ENCODE measurements around the gene BGLAP. TPM values are rescaled to one million over a fixed set of nuclear protein-coding genes. Genes with fewer than 3 reads are reported as not detected.

BGLAP gene
- total and polyA plus RNA-seq, 2 donors from 2014 or later, result 1.7 to 1.8 TPM

DNA sequence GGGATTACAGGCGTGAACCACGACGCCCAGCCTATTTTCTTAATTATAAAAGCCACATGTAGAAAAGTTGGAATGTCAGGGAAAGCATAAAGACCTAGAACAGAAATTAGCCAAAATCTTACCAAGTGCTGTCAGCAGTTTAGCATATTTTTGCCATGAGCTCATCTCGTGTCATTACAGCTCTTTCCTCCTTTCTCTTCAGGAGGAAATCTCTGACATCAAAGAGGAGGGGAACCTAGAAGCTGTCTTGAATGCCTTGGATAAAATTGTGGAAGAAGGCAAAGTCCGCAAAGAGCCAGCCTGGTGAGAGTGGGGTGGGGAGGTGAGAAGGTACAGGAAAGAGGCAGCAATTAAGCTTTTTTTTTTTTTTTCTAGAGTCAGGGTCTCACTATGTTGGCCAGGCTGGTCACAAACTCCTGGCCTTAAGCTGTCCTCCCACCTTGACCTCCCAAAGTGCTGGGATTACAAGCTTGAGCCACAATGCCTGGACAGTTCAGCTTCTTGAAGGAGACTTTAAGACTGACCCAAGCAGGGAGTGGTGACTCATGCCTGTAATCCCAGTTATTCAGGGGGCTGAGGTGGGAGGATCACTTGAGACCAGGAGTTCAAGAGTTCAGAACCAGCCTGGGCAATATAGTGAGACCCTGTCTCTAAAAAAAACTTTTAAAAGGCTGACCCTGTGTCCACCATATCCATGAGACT, 8.4 kb upstream of the BGLAP start:
- no peaks in the 10 kb centered on the region for H3K27me3 ChIP-seq (ENCODE audit: control insufficient read depth, insufficient read depth, low read length)
- intact Hi-C loops (cut with DNase I), result no loop called here
- FAIRE-seq, result no peak
- no peak overlapping the region for H3K4me3 ChIP-seq (ENCODE audit: low read length in 3 of 3)
- no peak overlapping the region for H3K27ac ChIP-seq (ENCODE audit: low read depth in 2 of 2, low read length in 2 of 2)
- TF ChIP-seq, protein P1, sequence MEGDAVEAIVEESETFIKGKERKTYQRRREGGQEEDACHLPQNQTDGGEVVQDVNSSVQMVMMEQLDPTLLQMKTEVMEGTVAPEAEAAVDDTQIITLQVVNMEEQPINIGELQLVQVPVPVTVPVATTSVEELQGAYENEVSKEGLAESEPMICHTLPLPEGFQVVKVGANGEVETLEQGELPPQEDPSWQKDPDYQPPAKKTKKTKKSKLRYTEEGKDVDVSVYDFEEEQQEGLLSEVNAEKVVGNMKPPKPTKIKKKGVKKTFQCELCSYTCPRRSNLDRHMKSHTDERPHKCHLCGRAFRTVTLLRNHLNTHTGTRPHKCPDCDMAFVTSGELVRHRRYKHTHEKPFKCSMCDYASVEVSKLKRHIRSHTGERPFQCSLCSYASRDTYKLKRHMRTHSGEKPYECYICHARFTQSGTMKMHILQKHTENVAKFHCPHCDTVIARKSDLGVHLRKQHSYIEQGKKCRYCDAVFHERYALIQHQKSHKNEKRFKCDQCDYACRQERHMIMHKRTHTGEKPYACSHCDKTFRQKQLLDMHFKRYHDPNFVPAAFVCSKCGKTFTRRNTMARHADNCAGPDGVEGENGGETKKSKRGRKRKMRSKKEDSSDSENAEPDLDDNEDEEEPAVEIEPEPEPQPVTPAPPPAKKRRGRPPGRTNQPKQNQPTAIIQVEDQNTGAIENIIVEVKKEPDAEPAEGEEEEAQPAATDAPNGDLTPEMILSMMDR (IDR thresholded peaks at IDR 0.05; ENCODE audit: borderline replicate concordance, extremely low read depth, insufficient read depth), result no peak
- no peak for DNase-seq
- no peaks in the 10 kb centered on the region for H3K9me3 ChIP-seq (ENCODE audit: control insufficient read depth in 2 of 3, insufficient read depth in 1 of 3, low read length in 3 of 3)
- H3K36me3 ChIP-seq (ENCODE audit: control insufficient read depth in 2 of 3, insufficient read depth in 3 of 3, low read length in 3 of 3), result peaks cover 5 to 33% (median 19%) of the 10 kb centered on the region in 3 donors
- H3K9ac ChIP-seq (ENCODE audit: low read length in 3 of 3), result no peak overlapping the region
- H3K4me1 ChIP-seq (ENCODE audit: control insufficient read depth in 2 of 3, insufficient read depth in 2 of 3, low read depth in 1 of 3, low read length in 3 of 3), result no peaks in the 10 kb centered on the region

DNA sequence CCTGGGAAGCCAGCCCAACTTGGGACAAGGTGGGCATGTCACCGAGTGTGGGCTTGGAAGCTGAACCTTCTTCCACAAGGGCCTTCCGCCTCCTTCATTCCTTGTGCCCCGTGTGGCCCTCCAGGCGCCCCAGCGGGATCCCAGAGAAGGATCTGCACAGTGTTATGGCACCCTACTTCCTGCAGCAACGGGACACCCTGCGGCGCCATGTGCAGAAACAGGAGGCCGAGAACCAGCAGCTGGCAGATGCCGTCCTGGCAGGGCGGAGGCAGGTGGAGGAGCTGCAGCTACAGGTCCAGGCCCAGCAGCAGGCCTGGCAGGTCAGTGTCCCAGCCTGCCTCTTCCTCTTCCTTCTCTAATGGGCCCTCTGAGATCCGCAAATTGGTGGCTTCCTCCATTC, 5.8 kb upstream of the BGLAP start:
- Histone ChIP-seq H3K36me3 (ENCODE audit: control insufficient read depth in 2 of 3, insufficient read depth in 3 of 3, low read length in 3 of 3) (peaks cover 5 to 41% (median 21%) of the 10 kb centered on the region in 3 donors), H3K9ac (ENCODE audit: low read length in 3 of 3) (no peak overlapping the region), H3K27me3 (ENCODE audit: control insufficient read depth, insufficient read depth, low read length) (no peaks in the 10 kb centered on the region), H3K9me3 (ENCODE audit: control insufficient read depth in 2 of 3, insufficient read depth in 1 of 3, low read length in 3 of 3) (no peaks in the 10 kb centered on the region), H3K27ac (ENCODE audit: low read depth in 2 of 2, low read length in 2 of 2) (no peak overlapping the region), H3K4me1 (ENCODE audit: control insufficient read depth in 2 of 3, insufficient read depth in 2 of 3, low read depth in 1 of 3, low read length in 3 of 3) (no peaks in the 10 kb centered on the region), H3K4me3 (ENCODE audit: low read length in 3 of 3) (no peak overlapping the region)
- DNase-seq (no peak), FAIRE-seq (no peak)
- TF ChIP-seq, protein P1 (IDR thresholded peaks at IDR 0.05; ENCODE audit: borderline replicate concordance, extremely low read depth, insufficient read depth), result no peak
- intact Hi-C loops (cut with DNase I), result no loop called here

DNA sequence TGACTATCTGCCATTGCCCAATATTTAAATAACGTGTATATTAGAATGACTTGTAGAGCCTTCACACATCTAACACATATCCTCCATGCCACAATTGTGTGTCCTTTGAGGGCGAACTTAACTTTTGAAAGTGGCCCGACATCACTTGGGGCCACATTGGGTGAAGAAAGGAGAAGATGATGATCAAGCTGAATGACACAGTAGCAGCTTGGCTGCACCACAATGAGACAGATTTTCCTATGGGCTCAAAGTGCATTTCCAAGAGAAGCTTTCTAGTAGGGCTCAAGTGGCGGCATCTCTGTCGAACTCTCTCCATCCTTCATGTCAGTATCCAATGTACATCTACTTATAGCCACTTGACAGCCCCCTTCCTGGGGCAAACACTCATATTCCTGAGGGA, 3.7 kb upstream of the BGLAP start:
- intact Hi-C loops (cut with DNase I), result no loop called here
- H3K27ac ChIP-seq (ENCODE audit: low read depth in 2 of 2, low read length in 2 of 2), result no peak overlapping the region
- DNase-seq (no peak), FAIRE-seq (no peak)
- H3K9me3 ChIP-seq (ENCODE audit: control insufficient read depth in 2 of 3, insufficient read depth in 1 of 3, low read length in 3 of 3), result no peaks in the 10 kb centered on the region
- H3K27me3 ChIP-seq (ENCODE audit: control insufficient read depth, insufficient read depth, low read length), result no peaks in the 10 kb centered on the region
- H3K4me1 ChIP-seq (ENCODE audit: control insufficient read depth in 2 of 3, insufficient read depth in 2 of 3, low read depth in 1 of 3, low read length in 3 of 3), result no peaks in the 10 kb centered on the region
- peaks cover 5 to 44% (median 21%) of the 10 kb centered on the region in 3 donors for H3K36me3 ChIP-seq (ENCODE audit: control insufficient read depth in 2 of 3, insufficient read depth in 3 of 3, low read length in 3 of 3)
- TF ChIP-seq, protein P1 (IDR thresholded peaks at IDR 0.05; ENCODE audit: borderline replicate concordance, extremely low read depth, insufficient read depth), result no peak
- H3K4me3 ChIP-seq (ENCODE audit: low read length in 3 of 3), result no peak overlapping the region
- no peak overlapping the region for H3K9ac ChIP-seq (ENCODE audit: low read length in 3 of 3)
